Globus pallidus (tissue), 1 donor: ENCODE results near the gene TLDC2.

Experiments
- DNase-seq: peaks from one replicate; pipeline ENCODE4 v3.0.0-alpha.2; 2015; ENCODE audit warnings: low spot score

The TLDC2 gene

DNA sequence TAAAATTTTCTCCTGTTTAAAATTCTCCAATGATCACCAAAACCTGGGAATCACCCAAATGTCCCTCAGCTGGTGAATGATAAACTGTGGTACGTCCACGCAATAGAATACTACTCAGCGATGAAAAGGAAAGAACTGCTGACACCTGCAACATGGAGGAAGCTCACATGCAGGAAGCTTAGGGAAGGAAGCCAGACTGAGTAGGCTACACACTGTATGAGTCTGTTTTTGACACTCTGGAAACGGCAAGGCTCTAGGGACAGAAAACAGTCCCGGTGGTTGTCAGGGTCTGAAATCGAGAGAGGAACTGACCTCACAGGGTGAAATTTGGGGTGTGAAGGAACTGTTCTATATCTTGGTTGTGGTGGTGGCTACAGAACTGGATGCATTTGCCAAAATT, 25.2 kb upstream of the TLDC2 start:
- DNase-seq: no peak

DNA sequence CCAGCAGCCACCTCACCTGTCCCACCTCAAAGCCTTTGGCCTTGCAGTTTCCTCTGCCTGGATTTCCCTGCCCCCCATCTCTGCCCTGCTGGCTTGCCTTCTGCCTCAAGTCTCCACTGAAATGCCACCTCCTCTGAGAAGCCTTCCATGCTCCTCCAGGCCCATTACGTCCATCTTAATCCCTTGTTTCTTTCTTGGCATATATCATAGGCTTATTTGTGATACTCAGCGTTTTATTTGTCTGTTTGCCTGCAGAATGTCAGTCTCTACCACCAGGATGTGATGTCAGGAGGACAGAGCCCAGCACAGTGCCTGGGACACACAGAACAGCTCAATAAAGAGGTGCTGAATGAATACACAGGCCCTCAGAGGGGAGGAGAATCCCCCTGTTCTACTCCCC, 24.4 kb upstream of the TLDC2 start:
- no peak for DNase-seq

DNA sequence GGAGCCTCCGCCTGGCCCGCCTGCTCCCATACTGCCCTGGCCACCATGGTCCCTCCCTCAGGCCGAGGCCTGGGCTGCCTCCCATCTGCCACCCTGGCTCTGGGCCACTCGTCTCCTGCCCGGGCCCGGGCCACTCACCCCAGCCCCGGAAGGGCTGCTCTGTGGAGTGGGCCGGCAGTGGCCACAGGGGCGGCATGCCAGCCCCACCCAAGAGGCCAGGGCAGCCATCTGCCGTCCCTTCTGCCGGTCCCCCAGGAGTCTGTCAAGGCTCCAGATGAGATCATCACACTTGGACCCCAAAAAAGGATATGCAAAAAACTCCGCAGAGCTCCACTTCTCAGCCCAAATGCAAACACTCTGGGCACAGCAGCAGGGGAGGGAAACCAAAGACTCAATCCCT, 23.8 kb upstream of the TLDC2 start:
- DNase-seq: peak; percentile 83

DNA sequence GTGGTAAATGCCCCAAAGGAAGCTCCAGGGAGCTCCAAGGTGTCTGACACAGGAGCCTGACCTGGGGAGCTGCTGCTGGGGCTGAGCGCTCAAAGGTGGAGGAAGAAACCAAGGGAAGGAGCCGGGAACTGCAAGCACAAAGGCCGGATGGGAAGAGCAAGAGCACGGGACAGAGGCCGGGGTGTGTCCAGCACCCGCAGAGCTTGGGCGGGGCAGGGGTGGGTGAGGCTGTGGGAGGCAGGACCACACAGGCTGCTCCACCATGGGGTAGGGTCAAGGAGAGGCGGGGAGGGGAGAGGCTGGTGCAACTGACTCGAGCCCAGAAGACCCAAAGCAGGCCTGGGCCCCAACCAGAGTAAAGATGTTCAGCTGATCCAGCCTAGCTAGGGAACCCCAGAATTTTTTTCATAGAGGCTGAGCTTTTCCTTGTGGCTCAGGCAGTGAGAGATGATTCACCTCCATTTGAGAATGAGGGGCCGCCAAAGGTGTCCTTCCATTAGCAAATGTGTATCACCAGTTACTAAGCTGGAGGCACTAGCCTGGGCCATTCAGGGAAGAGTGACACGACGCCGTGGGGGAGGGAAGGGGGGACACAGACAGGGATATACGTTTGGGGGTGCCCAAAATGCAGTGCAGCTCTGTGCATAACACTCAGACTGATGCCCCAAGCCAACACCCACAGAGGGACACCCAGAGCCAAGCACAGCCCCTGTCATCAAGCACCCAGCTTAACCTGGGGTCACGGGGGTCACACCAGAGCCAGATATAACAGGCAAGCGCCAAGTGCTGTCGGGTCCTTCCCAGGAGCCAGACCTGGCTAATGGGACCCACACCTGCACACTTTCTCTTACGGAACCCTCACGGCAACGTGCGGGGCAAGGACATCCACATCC, 21.3 kb upstream of the TLDC2 start:
- no peak for DNase-seq

DNA sequence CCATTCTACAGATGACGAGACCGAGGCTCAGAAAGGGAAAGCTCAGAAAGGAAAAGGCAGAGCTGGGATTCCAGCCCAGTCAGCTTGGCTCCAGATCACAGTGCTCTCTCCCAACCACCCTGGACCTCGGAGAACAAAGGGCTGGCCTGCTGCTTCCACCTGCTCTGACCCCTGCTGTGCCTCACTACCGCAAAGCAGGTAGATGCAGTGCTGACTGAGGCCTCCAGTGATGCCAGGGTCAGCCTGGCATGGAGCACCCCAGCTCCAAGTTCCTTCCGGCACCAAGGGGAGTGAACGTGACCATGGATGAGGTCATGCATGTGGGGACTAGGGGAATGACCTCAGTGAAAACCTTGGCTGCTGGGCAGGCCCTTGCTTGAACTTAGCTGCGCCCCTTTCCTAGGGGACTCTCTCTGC, 20.7 kb upstream of the TLDC2 start:
- DNase-seq: no peak

DNA sequence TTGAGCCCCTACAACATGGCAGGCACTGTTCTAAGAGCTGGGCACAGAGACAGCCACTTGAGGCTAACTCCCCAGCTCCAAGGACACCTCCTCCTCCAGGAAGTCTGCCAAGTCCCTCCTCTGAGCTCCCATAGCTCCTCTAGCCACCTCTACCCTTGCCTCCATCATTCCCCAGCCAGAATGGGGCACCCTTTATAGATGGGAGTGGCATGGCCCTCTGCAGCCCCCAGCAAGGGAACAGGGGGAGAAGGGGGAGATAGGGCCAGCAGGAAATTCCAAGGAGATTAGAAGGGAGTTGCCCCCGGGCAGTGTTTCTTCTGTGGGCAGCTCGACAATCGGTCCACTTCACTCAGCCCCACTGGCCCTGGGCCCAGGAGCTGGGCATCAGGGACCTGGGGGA, 19.7 kb upstream of the TLDC2 start:
- DNase-seq: no peak

DNA sequence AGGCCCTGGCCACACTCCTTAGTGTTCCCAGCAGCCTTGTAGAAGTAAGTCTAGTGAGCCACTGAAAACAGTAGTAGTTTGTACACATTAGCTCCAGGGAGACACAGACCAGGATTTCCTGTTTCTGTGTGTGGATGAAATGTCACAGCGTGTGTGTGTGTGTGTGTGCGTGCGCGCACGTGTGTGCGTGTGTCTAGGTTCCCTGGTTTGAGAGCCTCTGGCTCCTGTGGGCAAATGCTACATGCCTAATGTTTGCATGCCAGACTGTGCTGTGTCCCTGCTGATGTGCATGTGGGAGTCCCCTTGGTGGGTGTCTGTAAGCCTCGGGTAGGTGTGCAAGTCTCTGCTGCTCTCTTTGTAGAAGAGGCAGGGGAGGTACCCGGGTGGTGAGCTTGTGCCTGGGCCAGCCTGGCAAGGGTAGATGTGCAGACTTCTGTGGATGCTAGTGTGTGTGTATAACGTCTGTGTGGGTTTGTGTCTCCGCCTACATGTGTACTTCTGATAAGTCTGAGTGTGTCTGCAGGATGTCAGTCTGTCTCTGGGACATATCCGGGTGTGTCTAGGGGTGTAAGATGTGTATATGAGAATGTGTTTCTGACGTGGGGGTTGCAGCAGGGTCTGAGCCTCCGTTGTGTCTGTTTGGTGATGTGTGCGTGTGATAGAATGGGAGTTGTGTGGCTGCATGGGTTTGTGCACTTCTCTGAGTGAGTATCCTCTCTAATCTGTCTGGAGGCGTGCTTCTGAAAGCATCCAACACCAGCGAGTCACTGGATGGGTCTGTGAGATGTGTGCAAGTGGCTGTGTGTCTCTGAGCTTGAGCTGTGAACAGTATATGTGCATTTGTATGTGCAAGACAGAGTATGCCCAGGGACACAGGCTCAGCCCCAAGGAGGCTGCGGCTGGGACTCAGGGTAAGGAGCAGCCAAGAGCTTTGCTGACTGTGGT, 19.0 kb upstream of the TLDC2 start:
- DNase-seq: no peak

DNA sequence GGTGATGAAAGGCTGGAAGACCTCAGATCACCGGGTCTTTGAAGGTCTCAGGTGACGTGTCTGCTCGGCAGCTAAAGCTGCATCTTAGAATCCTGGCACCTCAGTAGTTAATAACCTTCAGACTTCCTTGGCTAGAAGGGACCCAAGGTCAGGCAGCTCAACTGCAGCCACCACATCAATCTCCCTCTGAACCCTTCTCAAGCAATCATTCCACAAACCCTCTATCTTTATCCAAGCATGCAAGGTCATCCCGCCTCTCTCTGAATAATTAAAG, 16.7 kb upstream of the TLDC2 start:
- DNase-seq: no peak

DNA sequence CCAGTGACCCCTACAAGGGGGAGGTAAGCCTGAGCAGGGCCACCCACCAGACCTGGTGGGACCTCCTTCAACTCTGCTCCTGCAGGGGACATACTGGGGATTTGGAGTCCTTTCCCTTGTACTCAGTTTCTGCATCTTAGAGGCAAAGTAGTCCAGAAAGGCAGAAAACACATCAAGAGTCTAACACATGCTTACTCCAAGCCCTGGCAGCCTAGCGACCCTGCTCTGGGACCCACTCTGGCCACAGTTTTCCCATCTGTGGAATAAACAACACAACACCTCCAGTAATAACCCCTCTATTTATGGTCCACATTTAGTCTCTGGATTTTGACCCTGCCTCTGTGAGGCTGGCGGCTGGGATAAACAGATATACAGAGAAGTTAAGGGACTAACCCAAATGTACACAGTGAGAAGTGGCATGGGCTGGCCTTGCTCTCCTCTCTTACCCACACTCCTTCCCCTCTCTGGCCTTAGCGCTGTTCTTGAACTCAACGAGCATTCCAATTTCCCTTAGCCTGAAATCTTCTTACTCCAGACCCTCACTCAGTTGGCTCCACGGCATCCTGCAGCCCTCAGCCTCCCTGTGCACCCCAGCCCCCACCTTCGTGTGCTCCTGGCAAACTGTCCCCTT, 16.1 kb upstream of the TLDC2 start:
- DNase-seq: no peak

DNA sequence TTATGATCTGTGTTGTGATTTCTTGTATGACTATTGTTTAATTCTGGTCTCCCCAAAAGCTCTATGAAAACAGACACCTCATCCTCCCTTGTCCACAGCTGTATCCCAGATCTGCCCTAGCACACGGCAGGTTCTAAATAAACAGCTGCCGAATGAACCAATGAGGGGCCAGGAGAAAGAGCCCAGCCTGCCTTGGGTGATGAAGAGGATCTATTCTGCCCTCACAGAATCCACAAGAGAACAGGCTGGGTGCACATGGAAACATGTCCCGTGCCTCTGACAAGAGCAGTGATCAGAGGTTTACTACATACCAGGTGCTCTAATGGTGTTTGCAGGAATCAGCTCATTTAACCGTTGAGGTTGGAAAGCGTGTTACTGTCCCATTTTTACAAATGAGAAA, 15.6 kb upstream of the TLDC2 start:
- no peak for DNase-seq

DNA sequence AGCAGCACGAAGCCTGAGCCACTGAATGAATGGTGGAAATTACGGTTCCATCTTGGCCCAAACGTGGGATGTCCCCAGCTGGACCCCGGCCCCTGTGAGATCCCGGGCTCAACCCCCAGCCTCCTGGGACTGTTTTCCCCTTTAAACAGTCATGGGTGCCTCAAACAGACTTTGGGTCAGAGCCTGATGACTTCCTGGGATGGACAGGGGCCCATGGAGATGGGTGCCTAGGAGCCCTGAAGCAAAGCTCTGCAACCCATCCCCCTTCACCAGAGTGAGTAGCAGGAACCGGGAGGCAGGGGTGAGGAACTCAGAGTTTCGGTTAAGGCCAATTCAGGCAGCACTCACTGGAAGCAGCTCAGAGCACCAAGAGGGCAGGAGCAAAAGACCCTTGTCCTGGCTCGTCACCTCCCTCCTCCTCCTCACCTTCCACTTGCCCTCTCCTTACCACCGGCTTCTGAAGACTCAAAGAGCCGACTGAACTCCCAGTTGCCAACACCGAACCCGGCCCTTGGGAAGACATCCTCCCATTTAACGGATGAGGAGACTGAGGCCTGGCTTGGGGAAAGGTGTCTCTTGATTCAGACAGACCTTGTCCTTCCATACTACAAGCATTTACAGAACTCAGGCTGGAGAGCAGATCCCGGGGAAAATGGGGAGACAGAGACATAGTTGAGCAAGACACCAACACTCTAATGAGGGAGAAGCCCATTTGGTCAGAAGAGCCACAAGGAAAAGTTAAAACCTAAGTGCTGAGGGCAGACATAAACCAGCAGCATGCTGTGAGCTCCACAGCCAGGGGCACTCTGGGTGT, 14.9 kb upstream of the TLDC2 start:
- DNase-seq: no peak

DNA sequence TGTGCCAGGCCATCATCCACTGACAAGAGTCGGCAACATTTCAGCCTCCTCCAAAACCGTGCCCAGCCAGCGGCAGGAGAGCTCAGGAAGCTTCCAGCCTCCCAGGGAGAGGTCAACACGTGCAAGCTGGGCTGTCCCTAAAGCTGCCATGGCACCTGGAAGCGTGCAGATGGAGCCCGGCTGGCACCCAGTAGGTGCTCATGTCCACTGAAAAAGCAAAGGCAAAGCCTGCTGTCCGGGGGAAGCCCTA, 14.4 kb upstream of the TLDC2 start:
- DNase-seq: no peak

DNA sequence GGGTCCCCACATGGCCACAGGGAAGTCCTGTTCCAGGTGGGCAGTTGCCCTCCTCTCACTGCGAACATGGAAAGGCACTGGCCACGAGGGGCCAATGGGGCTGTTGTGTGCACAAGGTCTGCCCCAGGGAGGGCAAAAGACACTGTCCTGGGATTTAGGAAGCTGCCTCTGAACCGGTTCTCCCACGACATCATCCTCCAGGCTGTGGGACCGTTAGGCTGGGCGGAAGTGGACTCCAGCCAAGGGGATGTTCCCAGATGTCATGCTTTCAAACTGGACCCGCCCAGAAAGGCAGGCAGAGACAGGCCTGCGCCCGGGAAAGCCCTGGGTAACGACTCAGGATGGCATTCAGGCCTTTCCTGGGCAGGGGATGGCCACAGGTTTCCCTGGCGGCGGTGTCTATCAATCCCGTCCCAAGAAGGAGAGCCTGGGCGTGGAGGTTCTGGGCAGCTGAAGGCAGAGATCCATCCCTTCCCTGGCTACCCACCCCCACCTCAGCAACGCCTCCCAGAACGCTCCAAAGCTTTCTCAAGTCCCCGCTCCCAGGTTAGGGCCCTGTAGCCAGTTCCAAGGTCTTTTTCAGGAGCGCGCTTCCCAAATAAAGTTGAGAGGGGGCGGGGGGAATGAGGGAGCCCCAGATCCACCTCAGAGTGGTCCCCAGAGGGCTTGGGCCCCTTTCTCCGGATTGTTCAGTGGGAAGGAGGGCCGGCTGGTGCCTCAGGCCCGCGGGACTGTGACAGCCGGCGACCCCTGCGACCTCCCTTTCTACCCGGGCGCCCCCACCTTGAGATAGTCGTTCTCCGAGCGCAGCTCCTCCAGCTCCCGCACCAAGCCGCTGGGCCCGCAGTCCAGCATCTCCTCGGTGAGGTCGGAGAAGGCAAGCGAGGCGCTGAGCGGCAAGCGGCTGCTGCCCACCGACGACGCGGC, 13.8 kb upstream of the TLDC2 start:
- DNase-seq: peak; percentile 91

DNA sequence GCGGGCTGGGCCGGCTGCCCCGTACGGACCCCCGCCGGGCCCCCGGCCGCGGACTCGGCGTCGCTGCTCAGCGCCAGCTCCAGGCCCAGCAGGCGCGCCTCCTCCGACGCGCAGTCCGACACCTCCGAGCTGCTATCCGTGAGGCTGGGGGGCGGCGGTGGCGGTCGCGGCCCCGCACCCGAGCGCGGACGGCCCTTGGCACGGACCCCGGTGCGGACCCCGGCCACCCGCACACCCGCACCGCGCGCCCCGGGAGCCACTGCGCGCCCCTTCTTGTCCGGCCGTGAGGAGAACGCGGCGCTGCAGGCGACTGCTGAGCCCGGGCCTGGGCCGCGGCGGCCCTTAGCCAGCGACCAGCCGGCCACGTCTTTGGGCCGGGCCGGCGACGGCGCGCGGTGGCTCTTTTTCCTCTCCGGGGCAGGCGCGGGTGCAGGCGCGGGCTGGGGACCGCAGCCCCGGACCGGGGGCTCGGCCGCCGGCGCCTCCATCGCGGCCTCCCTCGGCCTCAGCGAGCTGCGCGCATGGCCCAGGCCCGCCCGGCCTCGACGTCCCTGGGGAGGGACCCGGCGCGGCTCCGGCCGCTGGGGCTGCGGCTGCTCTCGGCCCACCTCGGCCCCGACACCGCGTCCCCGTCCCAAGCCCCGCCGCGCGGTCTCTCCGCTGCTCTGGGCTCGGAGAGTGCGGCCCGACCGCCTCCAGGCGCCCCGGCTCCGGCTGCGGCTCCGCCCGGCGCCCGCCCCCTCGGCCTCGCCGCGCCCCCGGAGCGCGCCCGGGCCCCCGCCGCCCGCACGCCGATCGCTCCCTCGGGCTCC, 12.9 kb upstream of the TLDC2 start:
- no peak for DNase-seq

DNA sequence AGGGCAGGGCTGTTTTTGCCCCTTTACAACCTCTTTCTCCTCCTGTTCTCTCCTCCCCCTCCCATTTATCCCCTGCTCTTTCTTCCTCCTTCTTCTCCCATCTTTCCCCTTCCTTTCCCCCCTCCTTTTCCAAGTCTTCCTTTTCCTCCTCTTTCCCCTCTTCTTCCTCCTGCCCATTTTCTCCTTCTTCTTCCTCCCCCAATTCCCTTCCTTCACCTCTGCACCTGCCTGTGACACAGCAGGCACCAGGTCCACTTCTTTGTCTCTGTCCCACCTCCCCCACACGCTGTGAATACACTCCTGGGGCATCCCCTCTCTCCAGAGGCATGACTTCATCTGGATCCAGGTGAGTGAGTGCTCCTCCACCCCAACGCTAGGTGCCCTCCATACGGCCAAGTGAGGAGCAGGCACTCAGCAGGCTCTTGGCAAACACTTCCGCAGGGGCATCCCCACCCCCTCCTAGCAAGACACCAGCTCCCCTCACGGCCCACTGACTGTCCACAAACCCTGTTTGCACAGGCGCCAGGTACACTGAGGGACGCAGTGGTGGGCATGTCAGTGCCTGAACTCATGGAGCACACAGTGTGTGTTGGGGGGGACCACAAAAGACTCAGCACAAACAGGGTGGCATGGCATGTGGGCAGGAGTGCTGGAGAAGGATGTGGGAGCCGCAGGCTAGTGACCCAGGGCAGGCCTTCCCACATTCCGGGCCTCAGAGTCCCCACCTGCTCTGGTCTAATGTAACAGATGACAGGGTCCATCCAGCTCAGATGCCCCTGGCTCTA, 10.7 kb upstream of the TLDC2 start:
- DNase-seq: no peak

DNA sequence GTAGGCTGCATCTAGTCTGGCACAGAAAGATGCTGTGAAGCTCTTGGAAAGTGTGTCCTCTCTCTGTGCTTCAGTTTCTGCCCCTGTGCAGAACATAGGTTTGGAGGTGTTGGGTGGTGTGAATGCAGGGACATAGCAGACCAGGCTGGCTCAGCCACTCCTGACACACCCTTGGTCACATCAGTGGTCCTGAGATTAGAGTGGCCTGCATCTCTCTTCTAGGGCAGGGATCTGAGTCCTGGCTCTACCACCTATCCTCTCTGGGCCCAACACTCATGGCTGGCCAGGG, 10.1 kb upstream of the TLDC2 start:
- no peak for DNase-seq

DNA sequence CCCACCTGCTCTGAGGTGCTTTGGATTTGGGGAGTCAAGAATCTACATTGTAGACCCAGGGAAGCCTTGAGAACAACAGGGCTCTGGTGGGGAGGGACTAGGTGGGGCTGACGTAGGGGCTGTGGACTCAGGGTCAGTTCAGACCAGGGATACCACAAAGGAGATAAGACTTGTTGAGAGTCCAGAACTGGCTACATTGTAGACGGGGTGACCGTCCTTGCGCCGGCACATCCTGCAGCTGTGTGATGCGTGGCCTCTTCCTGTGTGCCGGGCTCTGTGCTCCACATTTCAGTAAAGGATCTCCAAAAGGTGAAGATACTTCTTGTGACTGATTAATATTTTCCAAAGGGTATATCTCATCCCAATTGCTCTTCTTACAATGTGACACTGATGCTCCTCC, 9.8 kb upstream of the TLDC2 start:
- DNase-seq: no peak

DNA sequence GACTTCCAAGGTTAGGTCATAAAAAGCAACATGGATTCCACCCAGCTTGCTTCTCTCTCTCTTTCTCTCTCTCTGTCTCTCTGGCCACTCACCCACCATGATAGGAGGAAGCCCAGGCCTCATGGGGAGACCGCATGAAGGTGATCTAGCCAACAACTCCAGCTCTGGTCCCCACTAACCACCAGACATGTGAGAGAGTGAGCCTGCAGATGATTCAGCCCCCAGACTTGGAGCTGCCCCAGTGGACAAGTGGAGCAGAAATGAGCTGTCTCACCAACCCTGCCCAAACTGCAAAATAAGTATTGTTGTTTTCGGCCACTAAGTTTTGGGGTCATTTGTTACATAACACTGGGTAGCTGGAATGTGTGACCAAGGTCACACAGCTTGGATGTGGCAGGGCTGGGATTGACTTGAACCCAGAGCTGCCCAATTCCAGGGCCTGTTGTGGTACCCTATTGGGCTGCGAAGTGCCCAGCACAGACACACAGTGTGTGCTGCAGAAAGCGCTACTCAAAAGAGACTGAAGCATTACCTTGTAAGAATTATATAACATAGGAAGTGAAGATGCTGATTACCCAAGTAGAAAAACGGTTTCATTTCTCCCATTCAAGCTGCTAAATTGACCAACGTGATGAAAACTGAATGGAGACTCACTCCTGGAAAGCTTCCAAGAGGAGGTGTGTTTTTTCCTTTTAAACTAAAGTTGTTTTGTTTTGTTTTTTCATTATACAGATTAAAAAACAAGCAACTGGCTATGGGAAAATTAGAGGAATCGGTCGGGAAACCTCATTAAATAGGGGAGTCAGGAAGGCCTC, 9.1 kb upstream of the TLDC2 start:
- no peak for DNase-seq
